DMS153 treated with DMSO at 0.1 percent for 48 hours (cell line): ENCODE measurements around the gene SFT2D2.

Experiments
- DNase-seq: peaks from one replicate; lab custom pipeline; 2025; ENCODE audit not compliant: unreplicated experiment; lab: John Stamatoyannopoulos, UW

Gene SFT2D2

DNA sequence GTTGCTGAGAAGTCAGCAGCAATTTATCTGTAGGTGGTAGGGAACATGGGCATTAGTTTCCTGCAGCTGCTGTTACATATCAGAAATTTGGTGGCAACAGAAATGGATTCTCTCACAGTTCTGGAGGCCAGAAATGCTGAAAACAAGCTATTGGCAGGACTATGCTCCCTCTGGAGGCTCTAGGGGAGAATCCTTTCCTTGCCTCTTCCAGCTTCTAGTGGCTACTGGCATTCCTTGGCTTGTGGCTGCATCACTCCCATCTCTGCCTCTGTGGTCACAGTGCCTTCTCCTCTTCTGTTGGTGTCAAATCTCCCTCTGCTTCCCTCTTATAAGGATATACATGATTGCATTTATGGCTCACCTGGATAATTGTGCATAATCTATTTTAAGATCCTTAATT lies 2.5 kb upstream of the SFT2D2 start:
- DNase-seq = no peak

DNA sequence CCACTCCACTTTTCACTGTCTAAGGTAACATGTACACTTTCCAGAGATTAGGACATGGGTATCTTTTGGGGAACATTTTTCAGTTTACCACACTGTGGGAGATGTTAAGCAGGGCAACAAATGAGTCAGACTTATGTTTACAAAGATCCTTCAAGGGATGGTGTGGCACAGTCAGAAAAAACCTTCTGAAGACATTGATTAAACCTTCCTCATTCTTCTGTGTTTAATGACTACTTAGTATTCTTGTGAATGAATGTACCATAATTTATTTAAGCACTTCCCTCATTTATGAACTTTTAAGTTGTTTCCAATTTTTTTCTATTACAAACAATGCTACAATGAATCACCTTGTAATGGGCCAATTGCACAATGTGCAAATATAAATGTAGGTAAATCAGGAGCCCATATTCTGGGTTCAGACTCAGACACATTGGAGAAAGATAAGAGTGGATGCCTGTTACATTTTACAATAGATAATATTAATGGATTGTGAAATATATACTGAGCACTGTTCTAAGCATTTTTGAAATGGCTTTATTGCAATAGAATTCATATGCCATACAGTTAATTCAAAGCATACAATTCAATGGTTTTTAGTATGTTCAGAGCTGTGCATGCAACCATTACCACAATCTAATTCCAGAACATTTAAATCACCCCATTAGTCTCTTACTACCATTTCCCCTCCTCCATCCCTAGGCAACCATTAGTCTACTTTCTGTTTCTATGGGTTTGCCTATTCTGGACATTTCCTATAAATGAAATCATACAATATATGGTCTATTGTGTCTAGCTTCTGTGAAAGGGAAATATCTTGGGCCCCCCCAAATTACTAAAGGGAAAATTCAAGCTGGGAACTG lies 1.9 kb upstream of the SFT2D2 start:
- DNase-seq = no peak

DNA sequence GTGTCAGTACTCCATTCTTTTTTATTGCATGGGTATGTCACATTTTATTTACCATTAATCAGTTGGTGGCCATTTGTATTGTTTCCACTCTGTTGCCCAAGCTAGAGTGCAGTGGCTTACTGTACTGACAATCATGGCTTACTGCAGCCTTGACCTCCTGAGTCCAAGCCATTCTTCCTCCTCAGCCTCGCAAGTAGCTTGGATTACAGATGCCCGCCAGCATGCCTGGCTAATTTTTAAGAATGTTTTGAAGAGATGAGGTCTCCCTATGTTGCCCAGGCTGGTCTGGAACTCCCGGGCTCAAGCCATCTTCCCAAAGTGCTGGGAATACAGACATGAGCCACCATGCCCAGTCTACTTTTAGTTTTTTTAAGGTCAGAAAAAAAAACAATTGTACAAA lies 813 bp upstream of the SFT2D2 start:
- DNase-seq = no peak

DNA sequence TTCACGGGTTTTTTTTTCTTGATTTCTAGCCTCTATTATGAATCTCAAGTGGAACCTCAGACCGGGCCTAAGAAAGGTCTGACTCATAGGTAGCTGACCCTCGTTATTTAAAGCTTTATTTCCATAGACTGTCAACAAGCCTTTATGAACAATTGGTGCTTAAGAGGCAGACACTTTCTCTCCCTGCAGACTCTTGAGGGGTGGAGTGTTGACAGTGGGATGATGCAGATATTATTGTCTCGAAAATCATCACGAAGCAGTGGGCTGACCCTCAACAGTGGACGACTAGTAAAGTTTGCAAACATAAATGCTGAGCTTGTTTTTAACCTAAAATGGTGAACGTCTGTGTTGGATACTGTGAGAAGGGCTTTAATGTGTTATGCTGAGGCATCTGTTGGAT lies 1.8 kb downstream of the SFT2D2 start:
- DNase-seq = no peak

DNA sequence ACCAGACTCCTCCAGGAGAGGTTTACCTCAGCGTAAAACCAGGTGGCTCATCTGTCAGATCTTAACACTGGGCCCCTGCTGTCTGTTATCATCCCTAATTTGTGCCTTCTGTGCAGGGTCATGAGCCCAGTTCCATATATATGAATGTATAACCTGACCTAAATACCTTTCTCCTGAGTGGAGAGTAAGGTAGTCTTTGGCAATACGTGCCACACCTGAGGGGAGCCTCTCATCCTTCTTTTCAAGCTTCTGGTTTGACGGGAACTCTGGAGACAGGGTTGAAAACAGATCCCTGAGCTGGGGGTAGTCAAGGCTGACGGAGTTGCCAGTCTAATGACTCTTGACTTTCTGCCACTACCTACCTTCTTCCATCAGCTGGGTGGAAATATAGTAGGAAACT lies 4.1 kb downstream of the SFT2D2 start:
- DNase-seq = no peak

DNA sequence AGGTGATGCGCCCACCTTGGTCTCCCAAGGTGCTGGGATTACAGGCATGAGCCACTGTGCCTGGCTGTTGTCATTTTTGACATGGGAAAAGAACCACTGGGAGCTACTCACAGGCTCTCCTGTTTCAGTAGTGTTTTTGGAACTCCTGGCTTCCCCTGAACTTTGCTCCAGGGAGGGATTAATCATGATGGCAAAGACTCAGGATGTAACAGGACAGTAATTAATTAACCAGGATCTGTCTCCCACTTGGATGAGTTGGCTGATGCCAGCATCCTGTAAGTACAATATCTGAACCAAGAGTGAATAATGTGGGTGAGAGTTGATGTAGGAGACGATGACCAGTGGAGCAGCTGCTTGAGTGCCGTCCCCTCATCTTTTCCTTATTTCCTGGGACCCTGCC lies 4.9 kb downstream of the SFT2D2 start:
- DNase-seq = no peak

DNA sequence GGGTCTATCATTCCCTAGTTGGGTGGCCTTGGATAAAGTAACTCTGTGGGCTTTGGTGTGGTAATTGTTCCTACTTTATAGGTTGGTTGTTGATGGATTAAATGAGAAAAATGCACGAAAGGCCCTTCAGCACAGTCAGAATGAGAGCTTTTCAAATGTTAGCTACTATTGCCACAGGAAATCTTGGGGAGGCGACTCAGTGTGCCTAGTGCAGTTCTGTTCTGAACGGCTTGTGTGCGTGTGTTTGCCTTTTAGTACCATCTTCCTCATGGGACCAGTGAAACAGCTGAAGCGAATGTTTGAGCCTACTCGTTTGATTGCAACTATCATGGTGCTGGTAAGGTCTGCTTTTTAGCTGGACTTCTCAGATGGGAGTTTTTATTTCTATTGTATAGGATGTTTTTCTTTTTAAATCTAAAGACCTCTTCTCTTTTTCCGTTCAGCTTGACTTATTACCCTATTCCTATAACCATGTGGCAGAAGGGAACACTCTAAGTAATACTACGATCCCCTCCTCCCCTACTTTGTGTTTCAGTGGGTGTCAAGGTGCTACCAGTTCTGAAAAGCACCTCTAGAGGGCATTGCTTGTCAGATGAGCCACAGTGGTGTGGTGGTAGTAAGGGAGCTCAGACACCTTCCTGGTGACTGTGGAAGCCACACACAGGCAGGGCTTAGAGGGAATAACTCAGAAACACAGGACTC lies 9.2 kb downstream of the SFT2D2 start:
- peak; percentile 67 for DNase-seq

DNA sequence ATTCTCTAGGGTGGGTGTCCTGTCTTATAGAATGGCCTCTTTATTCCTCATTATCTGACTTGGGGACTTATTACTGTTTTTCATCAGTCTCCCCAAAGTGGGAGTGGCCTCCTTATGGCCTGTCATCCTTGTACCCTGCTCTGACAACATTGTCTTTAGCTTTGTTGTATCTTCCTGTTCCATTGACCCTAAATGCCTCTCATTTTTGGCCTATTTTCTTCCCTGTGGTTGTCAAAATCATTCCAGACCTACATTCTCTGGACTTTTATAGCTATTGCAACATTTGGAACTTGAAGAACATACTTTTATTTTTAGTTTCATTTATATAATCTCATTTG lies 9.7 kb downstream of the SFT2D2 start:
- no peak for DNase-seq

DNA sequence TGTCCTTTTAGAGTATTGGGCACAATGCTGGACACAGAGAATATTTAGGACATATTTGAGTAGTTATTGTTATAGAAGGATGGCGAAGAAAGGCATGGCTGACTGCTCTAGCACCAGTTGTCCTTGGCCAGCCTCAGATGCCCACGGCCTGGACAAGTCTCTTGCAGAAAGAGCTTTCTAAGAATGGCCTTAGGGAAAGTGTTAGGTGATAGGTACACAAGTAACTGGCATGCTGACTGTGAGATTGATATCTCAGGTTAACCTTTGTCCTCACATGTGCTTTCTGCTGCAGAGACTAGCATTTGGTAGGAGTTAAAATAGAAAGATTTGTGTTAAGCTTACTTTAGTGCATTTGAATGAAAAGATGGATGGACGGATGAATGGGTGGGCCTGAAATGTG lies 10.1 kb downstream of the SFT2D2 start:
- no peak for DNase-seq

DNA sequence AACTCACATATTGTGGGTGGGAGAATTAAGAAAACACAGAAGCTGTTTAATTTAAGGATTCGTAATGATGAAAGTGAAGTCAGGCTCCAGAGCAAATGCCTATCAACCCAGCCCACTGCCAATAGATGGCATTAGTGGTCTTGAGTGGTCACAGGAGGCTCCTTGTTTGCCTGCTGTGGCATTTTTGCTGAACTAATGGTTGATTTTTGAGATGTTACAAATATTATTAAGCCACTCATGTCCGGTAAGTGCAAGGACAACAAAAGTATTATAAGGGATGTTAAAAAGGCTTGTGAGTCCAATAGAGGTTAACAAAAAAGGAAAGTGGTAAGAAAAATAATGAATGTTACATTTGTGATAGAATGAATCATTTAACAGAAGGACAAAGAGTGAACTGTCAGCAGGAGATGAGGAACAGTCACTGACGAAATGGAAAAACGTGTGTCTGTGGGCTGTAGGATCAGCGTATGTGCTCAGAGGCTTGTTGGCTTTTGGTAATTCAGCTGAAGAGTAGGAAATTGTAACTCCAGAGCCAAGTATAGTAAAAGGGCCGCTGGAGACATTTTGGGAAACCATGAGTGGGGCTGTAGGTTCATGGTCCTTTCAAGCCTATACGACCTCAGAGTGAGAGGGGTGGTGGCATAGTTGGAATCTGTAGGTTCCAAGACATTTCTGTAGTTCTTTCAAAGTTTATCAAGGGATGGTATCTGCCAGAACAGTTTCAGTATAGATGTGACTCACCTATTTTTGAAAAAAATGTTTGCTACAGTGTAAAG lies 11.2 kb downstream of the SFT2D2 start:
- DNase-seq = no peak

DNA sequence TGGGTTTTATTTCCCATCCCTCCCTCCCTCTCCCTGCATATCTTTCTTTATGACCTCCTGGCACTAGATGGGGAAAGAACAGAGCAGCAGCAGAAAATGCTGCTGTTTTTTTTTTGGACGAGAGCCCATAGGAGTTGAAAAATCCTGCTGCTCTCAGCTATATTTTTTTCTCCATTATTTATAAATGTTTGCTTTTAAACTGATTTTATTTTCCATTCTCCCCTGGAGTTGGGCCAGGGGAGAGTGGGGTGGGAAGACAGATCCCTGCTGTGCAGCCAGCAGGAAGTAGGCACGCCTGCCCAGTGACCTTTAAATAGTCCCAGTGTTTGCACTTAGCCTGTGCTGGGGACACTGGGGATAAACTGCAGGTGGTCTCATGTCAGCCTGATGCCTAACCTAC lies 17.4 kb downstream of the SFT2D2 start:
- DNase-seq = no peak

DNA sequence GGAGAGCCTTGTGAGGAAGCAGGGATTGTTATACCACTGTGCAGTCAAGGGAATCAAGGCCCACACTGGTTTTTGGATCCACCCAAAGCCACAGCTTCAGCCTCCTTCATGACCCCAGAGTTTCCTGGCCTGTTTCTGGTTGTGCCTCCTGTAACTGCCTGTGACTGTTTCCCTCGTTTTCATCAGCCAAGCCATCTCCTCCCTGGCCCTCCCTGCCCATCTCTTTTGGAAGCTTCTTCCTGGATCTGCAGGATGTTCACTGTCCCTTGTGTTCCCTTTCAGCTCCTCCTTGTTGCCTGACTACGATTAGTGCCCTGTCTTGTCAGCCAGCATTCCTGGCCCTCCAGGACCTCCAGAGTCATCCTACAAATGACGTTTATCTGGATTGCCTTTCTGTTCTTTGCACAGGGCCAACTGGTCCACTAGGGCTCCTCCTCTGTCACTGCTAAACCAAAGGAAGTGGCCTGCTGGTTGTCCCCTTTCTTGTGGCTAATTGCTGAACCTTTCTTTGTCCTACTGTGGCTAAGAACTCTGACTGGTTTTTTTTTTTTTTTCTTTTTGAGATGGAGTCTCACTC lies 17.9 kb downstream of the SFT2D2 start:
- no peak for DNase-seq

DNA sequence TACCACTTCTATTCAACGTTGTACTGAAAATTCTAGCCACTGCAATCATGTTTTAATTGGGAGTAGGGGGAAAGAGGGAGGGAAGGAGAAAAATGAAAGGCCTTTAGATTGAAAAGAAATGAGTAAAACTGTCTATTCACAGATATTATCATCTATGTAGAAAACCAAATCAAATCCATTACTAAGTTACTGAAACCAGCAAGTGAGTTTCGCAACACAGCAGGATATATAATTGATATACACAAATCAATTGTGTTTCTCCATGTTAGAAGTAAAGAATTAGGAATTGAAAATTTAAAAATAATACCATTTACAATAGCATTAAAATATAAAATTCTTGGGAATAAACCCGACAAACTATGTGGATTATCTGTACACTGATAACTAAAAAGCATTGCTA lies 19.2 kb downstream of the SFT2D2 start:
- DNase-seq = no peak

DNA sequence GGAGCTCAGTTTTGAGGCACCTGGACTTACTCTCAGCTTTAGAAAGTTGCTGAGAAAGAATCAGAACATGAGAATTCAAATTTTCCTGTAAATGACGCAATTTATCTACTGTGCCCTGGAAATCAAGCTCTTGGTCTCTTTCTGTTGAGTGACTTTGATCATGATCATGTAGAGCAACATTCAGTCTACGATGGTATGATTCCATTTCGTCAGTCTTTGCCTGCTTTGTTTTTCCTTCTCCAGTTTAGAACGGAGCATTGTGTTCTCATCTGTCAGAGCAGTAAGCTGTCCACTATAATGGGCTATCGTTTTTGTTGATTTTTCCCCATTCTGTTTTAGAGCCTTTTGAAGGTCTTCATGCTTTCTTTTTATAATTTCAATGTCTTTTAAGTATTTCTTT lies 20.7 kb downstream of the SFT2D2 start:
- no peak for DNase-seq

DNA sequence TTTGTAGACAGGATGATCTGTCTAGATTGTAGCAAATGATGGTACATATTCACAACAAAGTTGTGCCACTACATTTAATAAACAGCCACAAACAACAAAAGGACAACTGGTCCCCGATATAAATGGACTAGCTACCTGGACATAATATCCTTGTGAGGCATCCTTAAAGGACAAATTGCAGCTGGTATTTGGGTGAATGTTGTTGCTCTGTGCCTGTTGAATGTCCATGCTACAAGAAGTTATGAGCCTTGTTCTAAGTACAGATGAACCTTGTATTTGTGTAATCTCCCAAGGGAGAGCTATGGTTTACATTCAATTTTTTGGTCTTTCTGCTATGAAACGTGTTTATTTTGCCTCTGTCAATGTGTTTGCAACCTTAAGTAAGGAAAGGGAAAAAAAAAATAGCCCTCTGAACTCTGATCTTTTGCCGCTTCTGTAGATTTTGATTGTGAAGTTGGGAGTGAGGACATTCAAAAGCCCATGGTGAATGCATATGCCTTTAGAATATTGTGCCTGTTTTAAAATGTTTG lies 26.5 kb downstream of the SFT2D2 start:
- DNase-seq = no peak

DNA sequence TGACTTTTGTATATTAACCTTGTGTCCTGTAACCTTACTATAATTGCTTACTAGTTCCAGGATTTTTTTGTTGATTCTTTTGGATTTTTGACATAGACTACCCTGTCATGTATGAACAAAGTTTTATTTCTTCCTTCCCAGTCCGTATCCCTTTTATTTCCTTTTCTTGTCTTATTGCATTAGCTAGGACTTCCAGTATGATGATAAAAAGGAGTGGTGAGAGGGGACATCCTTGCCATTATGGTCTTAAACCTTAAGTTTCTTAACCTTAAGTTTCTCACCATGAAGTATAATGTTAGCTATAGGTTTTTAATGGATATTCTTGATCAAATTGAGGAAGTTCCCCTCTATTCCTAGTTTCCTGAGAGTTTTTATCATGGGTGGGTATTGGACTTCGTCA lies 30.4 kb downstream of the SFT2D2 start:
- no peak for DNase-seq

DNA sequence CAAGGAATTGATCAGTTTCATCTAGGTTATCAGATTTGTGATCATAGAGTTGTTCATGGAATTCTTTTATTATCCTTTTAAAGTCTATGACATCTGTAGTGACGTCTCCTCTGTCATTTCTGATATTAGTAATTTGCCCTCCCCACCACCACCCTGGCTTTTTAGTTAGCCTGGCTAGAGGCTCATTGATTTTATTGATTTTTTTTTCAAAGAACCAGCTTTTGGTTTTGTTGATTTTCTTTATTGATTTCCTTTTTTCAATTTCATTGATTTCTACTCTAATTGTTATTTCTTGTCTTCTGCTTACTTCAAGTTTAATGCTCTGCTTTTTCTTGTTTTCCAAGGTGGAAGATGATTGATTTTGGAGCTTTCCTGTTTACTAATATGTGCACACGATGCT lies 31.6 kb downstream of the SFT2D2 start:
- DNase-seq = no peak

DNA sequence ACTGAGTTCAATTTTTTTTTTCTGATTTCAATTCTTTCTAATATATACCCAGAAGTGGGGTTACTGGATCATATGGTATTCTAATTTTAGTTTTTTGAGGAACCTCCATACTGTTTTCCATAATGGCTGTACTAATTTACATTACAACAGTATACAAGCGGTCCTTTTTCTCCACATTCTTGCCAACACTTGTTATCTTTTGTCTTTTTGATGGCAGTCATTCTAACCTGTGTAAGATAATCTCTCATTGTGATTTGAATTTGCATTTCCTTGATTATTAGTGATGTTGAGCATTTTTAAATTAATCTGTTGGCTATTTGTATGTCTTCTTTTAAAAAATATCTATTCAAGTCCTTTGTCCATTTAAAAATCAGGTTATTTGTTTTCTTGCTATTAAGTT lies 33.8 kb downstream of the SFT2D2 start:
- DNase-seq = no peak

DNA sequence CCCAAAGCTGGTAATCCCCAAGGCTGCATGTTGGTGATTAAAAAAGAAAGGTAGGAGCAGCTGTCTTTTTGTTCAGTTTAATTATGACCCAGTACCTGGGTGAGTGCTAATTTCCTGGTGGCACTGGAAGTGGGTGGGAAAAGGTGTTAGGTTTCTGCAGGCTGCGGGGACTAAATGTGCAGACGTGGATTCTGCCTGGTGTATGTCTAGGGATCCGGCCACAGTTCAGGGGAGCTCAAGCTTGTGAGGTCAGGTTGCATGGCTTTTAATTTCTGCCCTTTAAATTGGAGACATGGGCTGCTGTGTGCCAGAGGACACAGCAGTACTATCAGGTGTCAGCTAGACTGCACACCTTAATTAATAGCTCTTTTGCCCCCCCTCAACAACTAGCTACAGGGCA lies 34.6 kb downstream of the SFT2D2 start:
- DNase-seq = peak; percentile 85

DNA sequence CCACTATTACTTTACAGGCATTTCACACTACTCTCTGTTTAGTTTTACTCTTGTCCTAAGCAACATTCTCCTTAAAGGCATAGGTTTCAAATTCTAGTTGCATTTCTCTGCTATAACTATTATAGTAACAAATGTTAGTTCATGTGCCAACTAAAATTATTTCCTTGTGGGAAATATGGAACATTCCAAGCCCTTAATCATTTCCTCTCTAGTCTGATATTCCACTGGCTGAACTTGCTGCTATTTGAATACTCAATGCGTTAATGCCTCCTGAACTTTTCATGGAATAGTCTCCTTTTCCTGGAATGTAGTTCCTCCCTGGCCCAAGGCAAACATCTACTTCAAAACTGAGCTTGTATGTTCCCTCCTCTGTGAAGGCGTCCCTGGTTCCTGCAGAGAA lies 35.6 kb downstream of the SFT2D2 start:
- no peak for DNase-seq

DNA sequence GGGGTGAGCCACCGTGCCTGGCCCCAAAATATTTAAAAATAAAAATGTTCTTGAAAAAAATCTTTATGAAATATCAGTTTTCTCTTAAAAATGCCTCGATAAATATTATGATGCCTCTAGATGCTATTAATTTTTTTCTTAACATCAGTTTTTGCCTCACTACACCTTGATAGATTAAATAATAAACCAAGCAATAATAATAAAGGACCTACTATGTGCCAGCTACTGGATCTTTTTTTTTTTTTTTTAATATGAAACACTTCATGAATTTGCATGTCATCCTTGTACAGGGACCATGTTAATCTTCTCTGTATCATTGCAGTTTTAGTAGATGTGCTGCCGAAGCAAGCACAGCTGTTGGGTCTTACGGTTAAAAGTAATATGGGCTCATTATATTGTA lies 37.3 kb downstream of the SFT2D2 start:
- no peak for DNase-seq
